DOHH2 (cell line): ENCODE measurements around the gene HERC4.

Experiments used
- CTCF ChIP-seq: fragments of 200-600 bp; sonication (generic); IDR thresholded peaks from one replicate; pipeline ENCODE4 v1.5.1; 2014; ENCODE audit warnings: antibody characterized with exemption, mild to moderate bottlenecking, low read depth, low read length; ENCODE audit not compliant: poor library complexity, severe bottlenecking
- EZH2phosphoT487 ChIP-seq: fragments of 200-600 bp; sonication (generic); IDR thresholded peaks from 2 replicates; pipeline ENCODE4 v1.6.1; 2017; ENCODE audit warnings: borderline replicate concordance, mild to moderate bottlenecking, antibody characterized with exemption, low read length, moderate library complexity, mixed read lengths

- TF ChIP-seq CTCF (no peak), EZH2phosphoT487 (no peak)
These were observed 33.6 kb upstream of the HERC4 start for GRCh38 chr10:68108653-68109052.
